GM18858 (cell line): ENCODE results near the gene FGF11.
"Not testable (repeated sequence)": the region's sequence is repeated elsewhere in the genome, so short reads cannot be mapped to it uniquely, and the experiment has no call there.

ENCODE experiments used
- ATAC-seq: cut with Tn5 transposase; IDR thresholded peaks from one replicate; pipeline ENCODE4 v1.9.1; 2021; ENCODE audit not compliant: unreplicated experiment

Gene FGF11

DNA sequence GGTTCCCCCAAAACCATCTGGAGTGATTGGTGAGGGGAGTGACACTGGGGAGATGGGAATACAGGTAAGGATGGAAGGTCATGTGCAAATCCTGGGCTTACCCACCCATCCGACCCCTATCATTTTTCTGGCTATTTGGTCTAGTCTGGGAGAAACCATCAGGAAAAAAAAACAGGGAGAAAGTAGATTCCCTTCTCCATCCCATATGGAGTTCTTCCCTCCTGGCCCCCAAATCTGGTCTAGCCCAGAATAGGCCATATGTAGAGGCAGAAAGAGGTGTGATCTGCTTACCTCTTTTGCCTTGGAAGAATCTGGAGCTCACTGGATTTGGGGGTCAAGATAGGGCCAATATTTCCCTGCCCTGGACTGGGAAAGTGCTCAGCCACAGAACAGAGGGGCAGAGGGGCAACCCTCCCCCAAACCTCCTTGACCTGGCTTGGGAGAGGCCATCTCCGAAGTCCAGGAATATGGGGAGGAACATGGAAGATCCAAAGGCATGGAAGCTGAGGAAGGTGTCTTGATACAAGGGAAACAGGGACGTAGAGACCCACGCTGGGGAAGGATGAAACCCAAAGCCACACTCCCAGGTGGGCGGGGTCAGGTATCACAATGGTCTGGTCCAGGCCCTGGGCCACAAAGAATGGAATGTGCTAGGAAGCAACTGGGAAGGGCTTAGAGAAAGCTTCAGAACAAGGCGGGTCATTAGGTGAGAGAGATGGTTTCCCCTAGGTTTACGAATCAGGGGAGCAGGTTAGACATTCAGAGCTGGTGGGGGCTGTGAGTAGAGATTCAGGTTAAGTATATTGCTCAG is 21.7 kb downstream of the FGF11 start:
- no peak for ATAC-seq

DNA sequence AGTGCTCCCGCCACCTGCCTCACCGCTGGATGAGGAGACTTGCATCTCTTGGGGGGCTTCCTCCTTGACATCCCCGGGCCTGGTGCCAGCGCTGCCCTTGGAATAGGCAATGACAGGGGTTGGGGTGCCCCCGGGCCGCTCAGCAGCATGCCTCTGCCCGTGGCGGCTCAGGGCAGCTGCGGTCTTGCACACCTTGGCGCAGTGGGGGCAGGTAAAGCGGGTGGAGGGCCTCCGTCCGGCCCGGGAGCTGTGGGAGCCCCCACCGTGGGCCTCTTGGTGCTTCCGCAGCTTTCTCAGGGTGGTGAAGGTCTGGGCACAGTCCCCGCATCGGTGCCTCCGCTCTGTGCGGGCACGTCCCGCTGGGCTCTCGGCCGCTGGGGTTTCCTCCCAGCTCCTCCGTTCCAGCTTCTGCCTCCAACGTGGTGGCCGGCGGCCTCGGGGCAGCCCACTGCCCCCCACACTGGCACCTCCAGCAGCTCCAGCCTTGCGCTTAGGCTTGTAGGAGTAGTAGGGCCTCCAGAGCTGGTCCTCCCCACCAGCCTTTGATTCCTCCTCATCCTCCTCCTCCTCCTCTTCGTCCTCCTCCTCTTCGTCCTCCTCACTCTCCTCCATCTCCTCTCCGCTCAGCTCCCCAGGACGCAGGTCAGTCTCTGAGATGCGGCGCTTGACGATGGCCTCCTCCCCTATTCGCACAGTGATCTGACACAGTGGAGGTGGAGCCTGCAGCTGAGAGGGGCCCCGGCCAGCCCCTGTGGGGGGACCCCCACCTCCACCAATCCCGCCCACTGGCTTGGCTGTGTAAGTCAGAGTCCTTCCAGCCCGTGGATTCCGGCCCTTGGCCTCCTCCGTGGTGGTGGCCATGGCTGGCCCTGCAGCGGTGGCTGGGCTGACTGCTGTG is 23.4 kb downstream of the FGF11 start:
- ATAC-seq, result no peak

DNA sequence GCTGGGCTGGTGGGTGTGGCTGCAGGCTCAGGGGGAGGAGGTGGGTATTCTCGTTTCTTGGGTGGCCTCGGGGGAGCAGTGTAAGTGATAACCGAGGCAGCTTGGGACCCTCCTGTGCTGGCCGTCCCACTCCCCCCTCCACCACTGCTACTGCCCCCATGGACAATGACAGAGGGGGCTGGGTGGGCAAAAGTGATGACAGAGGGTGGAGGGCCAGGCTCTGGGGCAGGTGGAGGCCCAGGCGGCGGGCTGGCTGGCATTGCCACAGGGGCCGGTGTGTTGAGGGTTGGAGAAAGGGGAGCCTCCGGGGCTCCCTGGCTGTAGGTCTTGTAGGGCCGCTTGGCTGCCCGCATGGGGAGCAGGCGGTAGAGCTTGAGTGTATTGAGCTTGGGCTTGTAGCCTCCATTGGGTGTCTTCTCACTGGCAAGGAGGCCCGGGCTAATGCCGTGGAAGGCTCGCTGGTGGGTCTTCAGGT is 24.1 kb downstream of the FGF11 start:
- no peak for ATAC-seq

DNA sequence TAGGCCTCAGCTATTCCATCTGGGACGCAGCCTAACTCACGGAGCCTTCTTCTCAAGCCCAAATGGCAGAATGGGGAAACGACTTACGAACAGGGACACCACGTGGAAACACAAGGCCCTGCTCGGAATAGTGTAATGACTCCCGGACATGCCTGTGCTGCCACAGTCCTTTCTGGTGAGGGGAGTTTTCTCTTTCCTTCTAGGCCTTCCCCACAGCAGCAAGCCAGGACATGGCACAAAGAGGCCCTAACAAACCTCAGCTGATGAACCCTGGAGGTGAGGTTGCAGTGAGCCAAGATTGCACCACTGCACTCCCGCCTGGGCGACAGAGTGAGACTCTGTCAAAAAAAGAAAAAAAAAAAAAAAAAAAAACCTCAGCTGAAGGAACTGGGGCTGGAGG is 24.8 kb downstream of the FGF11 start:
- no peak for ATAC-seq

DNA sequence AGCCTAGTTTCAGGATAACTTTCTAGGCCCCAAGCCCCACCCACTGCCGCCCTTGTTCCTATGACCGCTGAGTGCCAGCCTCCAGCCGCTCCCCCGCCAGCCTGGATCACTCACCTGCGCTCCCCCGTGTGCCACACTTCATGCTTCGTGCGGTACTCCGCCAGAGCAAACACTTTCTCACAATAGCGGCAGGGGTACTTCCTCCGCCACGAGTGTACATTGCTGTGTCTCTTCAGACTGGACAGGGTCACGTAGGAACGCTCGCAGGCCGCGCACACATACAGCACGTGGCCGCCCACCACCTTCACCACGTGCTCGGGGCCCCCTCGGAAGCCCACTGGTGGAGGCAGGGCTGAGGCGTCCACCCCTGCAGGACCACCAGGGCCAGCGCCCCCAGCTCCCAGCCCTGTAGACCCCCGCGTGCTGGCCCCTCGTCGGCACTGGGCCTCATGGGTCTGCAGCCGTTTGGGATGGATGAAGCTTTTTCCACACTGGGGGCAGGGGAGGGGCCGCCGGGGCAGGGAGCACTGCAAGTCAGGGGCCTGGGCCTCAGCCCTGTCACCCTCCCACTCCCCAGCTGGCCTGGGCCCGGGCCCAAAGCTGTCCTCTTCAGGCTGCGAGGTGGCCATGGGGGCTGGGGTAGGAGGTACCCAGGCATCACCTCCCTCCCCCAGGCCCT is 26.4 kb downstream of the FGF11 start:
- no peak for ATAC-seq

DNA sequence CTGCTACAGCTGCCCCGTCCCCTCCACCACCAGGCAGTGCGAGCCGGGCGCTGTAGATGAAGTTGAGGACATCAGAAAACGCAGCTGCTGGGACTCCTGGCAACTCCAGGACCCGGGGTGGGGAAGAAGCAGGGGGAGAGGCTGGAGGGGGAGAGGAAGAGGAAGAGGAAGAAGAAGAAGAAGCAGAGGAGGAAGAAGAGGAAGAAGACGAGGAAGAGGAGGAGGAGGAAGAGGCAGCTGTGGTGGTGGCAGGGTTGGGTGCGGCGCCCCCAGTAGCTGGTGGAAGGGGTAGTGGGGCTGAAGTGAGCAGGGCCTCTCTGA is 27.0 kb downstream of the FGF11 start:
- ATAC-seq, result no peak

DNA sequence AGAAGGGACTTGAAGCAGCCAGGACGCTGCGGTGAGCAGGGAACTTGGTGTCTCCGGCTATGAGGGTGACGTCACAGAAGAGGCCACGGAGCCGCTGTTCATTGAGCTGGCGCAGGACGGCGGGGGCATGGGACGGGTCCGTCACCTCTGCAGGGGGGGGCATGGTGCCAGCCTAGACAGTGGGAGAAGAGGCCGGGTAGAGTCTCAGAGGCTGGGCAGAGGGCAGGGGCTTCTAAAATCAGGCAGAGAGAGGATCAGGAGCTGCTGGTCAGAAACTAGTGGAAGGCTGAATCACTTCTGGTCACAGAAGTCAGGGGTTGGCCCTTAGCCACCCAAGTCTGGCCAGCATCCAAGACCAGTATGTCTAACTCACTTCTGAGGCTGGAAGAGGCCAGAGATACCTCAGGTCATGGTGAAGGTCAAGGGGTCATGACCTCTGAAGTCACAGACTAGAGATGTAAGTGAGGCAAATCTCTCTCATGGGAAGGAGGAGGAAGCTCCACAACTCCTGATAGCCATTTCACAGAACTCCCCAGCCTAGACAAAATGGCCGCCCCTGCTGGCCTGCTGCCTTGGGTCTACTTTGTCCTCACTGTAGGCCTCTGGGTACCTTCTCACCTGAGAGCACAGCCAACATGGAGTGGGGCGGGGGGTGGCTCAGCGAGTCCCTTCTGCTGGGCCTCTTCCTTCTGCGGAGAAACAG is 27.5 kb downstream of the FGF11 start:
- no peak for ATAC-seq

DNA sequence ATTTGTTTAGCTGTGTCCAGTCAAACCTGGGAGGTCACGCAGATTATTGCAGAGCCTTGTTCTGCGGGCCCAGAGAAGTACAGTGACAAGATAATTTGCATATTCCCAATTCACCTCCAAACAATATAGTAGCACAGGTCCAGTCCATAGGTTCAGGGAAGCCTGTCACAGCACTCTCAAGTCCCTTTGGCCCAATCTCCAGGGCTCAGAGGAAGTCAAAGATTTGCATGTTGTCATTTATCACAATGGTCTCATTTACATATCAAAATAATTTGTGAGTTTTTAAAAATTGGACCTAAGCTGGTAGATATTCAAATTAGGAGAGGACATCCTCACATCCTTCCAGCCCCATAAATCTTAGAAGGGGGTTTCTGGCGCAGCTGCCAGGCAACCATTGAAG is 28.2 kb downstream of the FGF11 start:
- no peak for ATAC-seq

DNA sequence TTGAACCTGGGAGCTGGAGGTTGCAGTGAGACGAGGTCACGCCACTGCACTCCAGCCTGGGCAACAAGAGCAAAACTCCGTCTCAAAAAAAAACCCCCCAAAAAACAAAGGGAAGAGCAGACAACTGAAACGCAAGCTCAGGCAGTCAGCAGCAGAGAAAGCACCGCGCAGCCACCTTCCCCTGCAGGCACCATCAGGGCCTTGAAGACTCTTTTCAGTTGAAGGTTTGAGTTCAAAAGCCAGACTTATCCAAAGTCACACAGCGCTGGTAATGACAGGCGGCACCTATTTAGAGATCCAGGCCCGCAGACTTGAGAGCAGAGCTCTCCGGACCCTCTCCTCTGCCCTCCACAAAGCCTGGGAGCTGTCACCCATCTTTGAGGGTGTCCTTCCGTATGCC is 29.0 kb downstream of the FGF11 start:
- no peak for ATAC-seq

DNA sequence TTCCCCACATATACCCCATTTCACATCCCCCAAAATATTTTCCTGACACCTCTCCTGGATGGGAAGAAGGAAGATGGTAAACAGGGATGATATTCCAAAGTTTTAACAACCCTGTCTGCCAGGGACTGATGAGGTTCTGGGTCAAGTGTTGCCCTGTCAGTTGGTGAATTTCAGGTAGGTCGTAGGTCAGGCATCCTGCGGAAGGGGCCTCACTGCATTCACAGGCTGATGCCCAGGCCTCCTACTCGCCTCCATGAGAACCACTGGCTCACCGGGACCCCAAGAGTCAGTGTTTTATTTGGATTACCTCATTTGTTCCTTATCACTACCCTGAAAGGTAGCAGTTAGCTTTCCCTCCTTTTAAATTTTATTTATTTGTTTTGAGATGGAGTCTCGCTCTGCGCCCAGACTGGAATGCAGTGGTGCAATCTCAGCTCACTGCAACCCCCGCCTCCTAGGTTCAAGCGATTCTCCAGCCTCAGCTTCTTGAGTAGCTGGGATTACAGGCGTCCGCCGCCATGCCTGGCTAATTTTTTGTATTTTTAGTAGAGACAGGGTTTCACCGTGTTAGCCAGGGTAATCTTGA is 29.6 kb downstream of the FGF11 start:
- no peak for ATAC-seq

DNA sequence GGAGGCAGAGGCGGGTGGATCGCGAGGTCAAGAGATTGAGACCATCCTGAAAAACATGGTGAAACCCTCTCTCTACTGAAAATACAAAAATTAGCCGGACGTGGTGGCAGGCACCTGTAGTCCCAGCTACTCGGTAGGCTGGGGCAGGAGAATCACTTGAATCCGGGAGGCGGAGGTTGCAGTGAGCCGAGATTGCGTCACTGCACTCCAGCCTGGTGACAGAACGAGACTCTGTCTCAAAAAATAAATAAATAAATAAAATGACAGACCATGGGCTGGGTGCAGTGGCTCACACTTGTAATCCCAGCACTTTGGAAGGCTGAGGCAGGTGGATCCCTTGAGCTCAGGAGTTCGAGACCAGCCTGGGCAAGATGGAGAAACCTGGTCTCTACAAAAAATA is 30.5 kb downstream of the FGF11 start:
- not testable (repeated sequence) for ATAC-seq

DNA sequence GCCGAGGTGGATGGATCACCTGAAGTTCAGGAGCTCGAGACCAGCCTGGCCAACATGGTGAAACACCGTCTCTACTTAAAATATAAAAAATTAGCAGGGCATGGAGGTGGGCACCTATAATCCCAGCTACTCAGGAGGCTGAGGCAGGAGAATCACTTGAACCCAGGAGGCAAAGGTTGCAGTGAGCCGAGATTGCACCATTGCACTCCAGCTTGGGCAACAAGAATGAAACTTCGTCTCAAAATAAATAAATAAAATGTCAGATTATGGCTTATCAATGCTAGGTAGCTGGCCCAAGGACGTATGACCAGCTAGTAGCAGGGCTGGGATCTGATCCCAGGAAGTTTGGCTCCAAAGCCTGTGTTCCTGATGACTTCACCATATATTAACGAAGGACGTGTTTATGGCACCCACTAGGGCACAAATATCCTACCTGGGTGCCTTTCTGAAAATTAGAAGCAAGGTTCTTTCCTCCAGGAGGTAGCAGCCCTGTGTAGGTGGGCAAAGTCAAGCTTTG is 31.2 kb downstream of the FGF11 start:
- ATAC-seq, result not testable (repeated sequence)

DNA sequence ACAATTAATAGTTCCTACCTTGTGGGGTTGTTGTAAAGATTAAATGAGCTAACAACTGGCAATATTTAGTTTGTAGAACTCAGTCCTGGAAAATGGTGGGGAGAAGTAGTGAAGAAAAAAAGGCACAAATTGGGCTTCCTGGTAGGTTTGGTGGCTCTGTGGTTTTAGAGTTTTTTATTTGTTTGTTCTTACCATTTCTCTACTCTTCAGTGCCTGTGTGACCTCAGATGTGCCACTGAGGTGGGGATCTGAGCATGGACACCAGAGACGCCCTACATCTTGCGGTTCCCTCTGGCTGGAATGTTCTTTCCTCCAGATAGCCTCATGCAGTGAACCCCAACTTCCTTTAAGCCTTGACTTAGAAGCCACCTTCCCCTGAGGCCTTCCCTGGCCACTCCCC is 32.4 kb downstream of the FGF11 start:
- no peak for ATAC-seq

DNA sequence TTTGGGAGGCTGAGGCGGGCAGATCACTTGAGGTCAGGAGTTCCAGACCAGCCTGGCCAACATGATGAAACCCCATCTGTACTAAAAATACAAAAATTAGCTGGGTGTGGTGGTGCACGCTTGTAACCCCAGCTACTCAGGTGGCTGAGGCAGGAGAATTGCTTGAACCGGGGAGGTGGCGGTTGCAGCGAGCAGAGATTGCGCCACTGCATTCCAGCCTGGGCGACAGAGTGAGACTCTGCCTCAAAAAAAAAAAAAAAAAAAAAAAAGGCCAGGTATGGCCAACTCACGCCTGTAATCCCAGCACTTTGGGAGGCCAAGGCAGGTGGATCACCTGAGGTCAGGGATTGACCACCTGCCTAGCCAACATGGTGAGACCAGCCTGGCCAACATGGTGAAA is 35.5 kb downstream of the FGF11 start:
- not testable (repeated sequence) for ATAC-seq

DNA sequence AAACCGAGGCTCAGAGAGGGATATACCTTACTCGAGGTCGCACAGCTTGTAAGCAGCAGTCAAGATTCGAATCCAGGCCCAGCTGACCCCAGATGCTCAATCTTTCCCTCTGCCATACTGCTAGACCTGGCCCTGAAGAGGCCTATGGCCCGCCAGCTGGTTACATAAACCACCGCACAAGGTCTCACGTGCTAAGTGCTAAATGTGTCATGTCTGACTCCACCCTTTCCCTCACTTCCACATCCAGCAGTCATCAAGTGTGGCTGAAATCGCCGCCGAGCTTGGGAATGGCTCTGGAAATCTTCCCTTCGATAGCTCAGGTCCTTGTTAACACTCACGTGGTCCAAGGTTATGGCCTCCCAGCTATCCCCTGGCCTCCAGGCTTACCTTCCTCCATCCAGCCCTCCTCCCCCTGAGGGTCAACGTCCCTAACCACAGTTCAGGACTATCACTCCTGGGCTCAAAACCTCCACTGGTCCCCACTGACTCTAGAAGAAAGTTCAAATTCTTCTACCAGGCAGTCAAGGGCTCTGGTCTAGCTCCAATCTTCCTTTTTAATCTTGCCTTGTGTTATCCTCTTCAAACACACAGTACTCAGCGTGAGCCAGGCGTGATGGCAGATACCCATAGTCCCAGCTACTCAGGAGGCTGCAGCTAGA is 36.6 kb downstream of the FGF11 start:
- ATAC-seq, result no peak

DNA sequence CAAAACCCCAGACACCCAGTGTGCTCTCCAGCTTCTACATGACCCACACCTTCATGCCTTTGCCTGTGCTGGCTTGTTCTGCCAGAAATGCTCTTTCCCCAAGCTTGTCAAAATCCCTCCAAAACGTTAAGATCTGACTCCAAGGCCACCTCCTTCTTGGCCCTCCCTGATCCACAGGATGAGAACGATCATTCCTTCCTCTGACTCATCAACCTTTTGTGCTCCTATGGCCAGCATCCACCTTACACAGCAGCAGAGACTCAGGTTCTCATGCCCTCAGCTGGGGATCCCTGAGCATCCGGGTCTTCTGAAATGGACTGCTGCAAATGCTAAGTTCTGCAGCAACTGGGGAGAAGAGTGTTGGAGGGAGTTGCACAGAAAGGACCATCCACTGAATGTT is 37.2 kb downstream of the FGF11 start:
- no peak for ATAC-seq

DNA sequence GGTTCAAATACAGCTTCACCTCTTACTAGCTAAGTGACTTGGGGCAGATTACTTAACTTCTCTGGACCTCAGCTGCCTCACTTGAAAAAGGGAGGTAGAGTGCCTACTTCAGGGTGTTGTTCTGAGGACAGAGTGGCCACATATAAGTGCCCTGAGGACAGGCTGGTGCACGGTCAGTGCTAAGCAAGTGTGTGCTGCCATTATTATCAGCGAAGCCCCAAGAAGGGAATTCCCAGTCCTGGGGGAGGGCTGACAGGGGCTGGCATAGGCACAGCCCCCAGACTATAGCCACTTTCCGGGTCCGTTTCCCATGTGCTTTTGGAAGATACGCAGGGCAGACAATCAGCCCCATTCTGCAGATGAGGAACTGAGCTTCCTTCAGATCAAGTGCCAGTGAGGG is 37.6 kb downstream of the FGF11 start:
- no peak for ATAC-seq

DNA sequence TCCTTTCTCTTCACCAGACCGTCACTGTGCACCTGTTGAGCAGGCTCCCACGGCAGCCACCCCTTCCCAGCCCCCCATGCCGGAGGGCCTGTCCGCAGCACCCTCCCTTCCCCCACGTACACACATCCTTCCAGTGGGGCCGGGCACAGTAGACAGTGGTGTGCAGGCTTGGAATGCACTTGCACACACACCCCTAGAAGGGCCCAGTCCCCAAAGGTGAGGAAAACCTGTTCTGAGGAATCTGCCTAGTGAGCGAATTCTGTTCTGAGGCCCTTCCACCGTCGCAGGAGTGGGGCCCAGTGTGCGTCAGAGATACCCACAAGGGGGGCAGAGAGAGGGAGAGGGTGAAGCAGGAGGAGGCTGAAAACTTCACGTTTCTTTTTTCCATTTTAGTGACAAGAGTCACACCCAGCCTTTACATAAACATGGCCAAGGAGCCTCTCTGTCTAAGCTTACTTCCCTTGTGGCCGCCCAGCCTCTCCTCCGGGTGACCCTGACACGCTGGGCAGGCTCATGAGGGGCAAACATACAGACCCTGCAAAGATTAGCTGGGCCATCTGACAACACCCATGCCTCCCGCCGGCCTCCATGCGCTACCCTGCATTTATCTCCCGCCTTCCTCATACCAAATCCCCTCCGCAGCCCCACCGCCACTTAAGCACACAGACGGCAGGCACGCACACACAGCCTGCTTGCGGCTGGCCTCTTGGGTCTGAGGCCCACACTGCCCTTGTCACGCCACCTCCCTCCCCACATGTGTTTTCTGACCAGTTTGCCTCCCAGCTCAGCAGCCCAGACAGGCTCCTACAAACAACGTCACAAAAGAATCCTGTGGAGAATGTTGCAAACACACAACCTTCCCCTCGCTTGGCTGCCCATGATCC is 38.3 kb downstream of the FGF11 start:
- ATAC-seq, result no peak
